Epidermal melanocyte (primary cell): ENCODE data around the gene CDH2.
A peak's percentile ranks its signal among the peaks of the same experiment; 100 is the strongest.
"Not testable (repeated sequence)": the region's sequence is repeated elsewhere in the genome, so short reads cannot be mapped to it uniquely, and the experiment has no call there.

Experiments used
- DNase-seq: peaks from one replicate; pipeline ENCODE4 v3.0.0; 2011; ENCODE audit warnings: low spot score; ENCODE audit not compliant: insufficient read length

CDH2 gene

DNA sequence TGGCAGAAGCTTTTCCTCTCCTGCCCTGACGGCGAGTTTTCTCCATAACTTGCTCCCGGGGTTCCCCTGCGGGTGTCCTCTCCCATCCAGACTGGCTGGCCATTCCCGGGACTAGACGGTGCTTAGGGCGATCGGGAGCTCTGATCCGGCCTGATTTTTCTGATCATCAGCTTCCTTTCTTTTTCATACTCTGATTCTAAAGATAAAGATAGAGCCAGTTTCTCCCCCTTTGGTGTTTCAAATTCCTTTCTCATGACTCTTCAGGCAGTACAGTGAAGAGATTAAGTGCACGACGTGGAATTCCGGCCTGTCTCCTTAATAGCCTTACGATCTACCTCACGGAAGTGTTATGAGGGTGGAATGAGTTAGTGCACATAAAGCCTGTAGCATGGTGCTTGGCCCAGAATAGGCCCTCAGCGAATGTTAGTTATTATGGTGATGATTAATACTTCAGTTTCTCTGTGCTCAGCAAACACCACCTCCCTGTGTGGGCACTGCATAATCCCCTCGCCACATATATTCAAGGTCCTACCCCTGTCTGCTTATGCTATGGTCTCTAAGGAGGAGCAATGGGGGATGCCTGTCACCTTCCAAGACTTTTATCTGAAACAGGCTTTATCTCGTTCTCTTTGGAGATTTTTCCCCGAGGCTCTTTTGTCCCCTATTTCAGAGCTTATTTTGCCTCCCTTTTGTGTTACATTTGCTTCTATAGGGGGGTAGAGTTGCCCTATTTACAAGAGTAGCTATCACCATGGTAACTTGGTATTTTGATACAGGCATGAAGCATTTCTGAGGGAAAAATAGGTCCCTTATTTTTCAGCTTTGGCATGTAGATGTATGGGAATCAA lies 254.8 kb downstream of the CDH2 start:
- DNase-seq = peak; percentile 27

DNA sequence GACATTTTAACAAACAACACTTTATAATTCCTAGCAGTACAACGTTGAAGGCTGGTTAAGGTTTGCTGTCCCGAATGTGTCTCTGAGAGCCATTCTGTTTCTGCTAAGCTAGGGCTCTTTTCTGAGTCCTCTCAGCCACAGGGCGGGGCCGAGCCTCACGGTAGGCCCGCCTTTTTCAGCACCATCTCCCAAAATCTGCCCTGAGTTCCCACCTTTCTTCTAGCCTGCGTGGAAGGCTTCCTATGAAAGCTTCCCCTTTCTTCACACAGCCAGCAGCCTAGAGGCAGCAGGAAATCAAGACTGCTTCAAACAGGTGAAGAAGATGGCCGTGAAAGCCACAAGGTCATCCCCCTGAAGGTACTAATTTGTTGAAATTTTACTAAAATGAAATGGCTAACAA lies 255.5 kb downstream of the CDH2 start:
- no peak for DNase-seq

DNA sequence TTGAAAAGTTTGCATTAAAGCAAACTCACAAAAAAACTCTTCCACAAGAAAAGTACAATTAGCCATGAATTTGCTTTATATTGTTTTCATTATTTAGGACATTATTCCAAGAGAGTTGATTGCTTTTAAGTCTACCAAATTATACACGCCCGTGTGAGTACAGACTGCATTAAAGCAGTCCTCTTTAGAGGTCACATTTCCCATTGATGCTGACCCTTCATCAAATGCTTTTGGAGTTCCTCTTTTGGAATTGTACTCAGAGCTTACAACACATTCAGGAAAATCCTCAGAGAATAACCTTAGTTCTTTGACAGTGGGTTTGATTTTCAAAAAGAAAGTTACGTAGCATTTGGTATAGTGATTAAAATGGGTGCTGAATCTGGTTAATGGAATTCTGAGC lies 256.1 kb downstream of the CDH2 start:
- DNase-seq = no peak

DNA sequence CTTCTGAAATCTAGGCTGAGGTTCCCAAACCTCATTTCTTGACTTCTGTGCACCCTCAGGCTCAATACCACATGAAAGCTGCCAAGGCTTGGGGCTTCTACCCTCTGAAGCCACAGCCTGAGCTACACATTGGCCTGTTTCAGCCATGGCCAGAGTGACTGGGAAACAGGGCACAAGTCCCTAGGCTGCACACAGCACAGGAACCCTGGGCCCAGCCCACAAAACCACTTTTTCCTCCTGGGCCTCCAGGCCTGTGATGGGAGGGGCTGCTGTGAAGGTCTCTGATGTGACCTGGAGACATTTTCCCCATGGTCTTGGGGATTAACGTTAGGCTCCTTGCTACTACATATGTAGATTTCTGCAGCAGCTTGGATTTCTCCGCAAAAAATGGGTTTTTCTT lies 270.7 kb downstream of the CDH2 start:
- not testable (repeated sequence) for DNase-seq

DNA sequence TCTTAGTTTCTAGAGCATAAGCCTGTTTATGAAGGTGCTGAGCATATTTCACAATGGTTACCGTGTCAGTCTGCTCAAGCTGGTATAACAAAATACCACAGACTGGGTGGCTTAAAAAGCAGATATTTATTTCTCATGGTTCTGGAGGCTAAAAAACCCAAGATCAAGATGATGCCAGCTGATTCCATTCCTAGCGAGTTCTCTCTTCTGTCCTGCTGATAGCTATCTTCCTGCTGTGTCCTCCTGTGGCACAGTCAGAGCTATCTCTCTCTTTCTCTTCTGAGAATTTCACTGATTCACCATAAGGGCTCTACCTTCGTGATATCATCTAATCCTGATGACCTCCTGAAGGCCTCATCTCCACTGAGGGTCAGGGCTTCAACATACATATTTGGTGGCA lies 273.0 kb downstream of the CDH2 start:
- no peak for DNase-seq

DNA sequence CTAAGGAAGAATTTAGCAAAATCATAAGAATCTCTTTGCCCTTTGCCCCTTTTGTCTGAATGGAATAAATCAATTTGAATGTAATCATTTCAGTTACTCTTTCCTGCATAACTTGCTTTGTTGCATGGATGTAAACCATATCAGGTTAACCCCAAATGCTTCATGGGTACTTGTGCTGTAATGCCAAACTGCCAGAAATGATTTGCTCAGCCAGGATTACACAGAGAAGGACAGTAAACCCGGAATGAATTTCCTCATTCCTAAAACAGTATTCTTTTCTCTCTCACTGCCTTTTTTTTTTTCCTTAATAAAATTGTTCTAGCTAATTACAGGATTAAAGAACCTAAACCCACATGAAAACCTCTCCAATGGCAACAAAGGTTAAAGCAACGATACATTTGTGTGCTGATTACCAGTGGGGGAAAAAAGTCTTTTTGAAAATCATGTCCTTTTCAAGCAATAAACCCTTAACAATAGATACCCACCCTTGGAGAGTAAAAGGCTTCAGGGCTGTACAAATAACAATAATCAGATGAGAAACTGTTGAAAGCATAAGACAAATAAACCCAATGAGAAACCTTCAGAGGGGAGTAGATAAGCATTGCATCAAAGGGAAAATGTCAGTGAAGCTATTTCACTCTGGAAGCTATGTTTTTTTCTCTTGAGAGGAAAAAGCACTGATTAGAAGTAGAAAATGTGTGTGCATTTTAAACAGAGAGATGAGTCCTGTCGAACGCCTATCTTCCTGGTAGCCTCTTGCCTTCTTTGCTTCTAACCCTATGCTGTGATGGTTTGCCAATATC lies 275.3 kb downstream of the CDH2 start:
- no peak for DNase-seq
